OCI-LY7 (cell line): Measurements from ENCODE around the gene C1orf94. TPM values are rescaled to one million over a fixed set of nuclear protein-coding genes. Genes with fewer than 3 reads are reported as not detected.

Experiments used
- BruUV-seq: library from RNA; stranded (reverse); fragments of 400-500 nt; replicated peaks from 2 replicates; lab custom pipeline; 2021; lab: Mats Ljungman, UMichigan
- CTCF ChIA-PET: fragments of 300-600 bp; sonication (Branson Sonifier 250); formaldehyde crosslinking; loops from one replicate; lab custom pipeline; 2022; ENCODE audit warnings: antibody characterized with exemption; ENCODE audit not compliant: unreplicated experiment; lab: Charles Lee
- POLR2A ChIA-PET: fragments of 300-600 bp; sonication (Branson Sonifier 250); formaldehyde crosslinking; loops from one replicate; lab custom pipeline; 2022; ENCODE audit warnings: antibody characterized with exemption; lab: Charles Lee
- DNase-seq: peaks from one replicate; pipeline ENCODE4 v3.0.0-alpha.2; 2015; ENCODE audit warnings: low spot score
- H2AFZ ChIP-seq: fragments of 200-600 bp; sonication (generic), shearing (Covaris generic); 2 replicates; pipeline ENCODE4 v1.6.1; 2014; ENCODE audit warnings: mild to moderate bottlenecking, antibody characterized with exemption, low read length, moderate library complexity
- H3K27ac ChIP-seq: fragments of 200-600 bp; sonication (generic); 2 replicates; pipeline ENCODE4 v1.5.1; 2014; ENCODE audit warnings: mixed run types, low read depth, mild to moderate bottlenecking, moderate library complexity, low read length, inconsistent platforms; ENCODE audit not compliant: poor library complexity, severe bottlenecking
- H3K36me3 ChIP-seq: fragments of 200-600 bp; sonication (generic); 2 replicates; pipeline ENCODE4 v1.6.1; 2014; ENCODE audit warnings: mild to moderate bottlenecking, antibody characterized with exemption, low read length, moderate library complexity, mixed read lengths; ENCODE audit not compliant: insufficient read depth
- H3K4me1 ChIP-seq: fragments of 200-600 bp; sonication (generic); 2 replicates; pipeline ENCODE4 v1.5.1; 2014; ENCODE audit warnings: mild to moderate bottlenecking, low read length; ENCODE audit not compliant: insufficient read depth, poor library complexity, severe bottlenecking
- H3K4me2 ChIP-seq: fragments of 200-600 bp; sonication (generic); 2 replicates; pipeline ENCODE4 v1.6.1; 2014; ENCODE audit warnings: mild to moderate bottlenecking, low read length
- H3K4me3 ChIP-seq: fragments of 200-600 bp; sonication (generic); 2 replicates; pipeline ENCODE4 v1.5.1; 2014; ENCODE audit warnings: mild to moderate bottlenecking, low read depth, low read length; ENCODE audit not compliant: poor library complexity, severe bottlenecking
- H3K79me2 ChIP-seq: fragments of 200-600 bp; sonication (generic); 2 replicates; pipeline ENCODE4 v1.6.1; 2016; ENCODE audit warnings: low read depth, mild to moderate bottlenecking, low read length, moderate library complexity, mixed read lengths; ENCODE audit not compliant: insufficient read depth
- H3K9me2 ChIP-seq: fragments of 200-600 bp; sonication (generic); 2 replicates; pipeline ENCODE4 v1.6.1; 2016; ENCODE audit warnings: mild to moderate bottlenecking, low read length, mixed read lengths; ENCODE audit not compliant: insufficient read depth
- H3K9me3 ChIP-seq: fragments of 200-600 bp; sonication (generic); 2 replicates; pipeline ENCODE4 v1.6.1; 2014; ENCODE audit warnings: mild to moderate bottlenecking, mixed run types, low read length, mixed read lengths
- H4K20me1 ChIP-seq: fragments of 200-600 bp; sonication (generic); 2 replicates; pipeline ENCODE4 v1.6.1; 2014; ENCODE audit warnings: mild to moderate bottlenecking, antibody characterized with exemption, low read length, moderate library complexity, mixed read lengths; ENCODE audit not compliant: insufficient read depth
- EZH2phosphoT487 ChIP-seq: fragments of 200-600 bp; sonication (generic); IDR thresholded peaks from 2 replicates; pipeline ENCODE4 v1.6.1; 2018; ENCODE audit warnings: low read depth, borderline replicate concordance, mild to moderate bottlenecking, mixed run types, antibody characterized with exemption, low read length, moderate library complexity, mixed read lengths
- intact Hi-C: fragments of 100-400 bp; cut with micrococcal nuclease; formaldehyde crosslinking; loops from one replicate; pipeline ENCODE4 v1.10.0; 2022; ENCODE audit not compliant: unreplicated experiment
- total RNA-seq, 2 experiments: library from RNA; depleted of rRNA in 1 of 2; stranded (reverse); fragments of >200 nt in 1 of 2; shearing (Covaris generic) in 1 of 2; gene quantifications; 2 replicates each; pipeline ENCODE4 v1.2.3, GENCODE V29; 2014 to 2022
- TF ChIP-seq, protein P1 (sequence below): fragments of 200-600 bp; sonication (generic); conservative IDR thresholded peaks from 2 replicates; pipeline ENCODE4 v1.5.1; 2014; ENCODE audit warnings: mild to moderate bottlenecking, antibody characterized with exemption, low read length, moderate library complexity, mixed read lengths

Gene C1orf94
- total RNA-seq, 2 experiments from 2014 or later: not detected

- POLR2A ChIA-PET: interaction anchor here (0.7 to 1.0 kb wide), 2 partner anchors 19 to 514 kb away, joined by 3 to 4 read pairs; no protein-coding TSS in a partner anchor
- BruUV-seq: no TSS peak
- no peaks in the 10 kb centered on the region for H3K79me2 ChIP-seq
- H3K4me3 ChIP-seq: no peak overlapping the region
- no peak overlapping the region for H3K4me2 ChIP-seq
- DNase-seq: no peak
- H3K36me3 ChIP-seq: no peaks in the 10 kb centered on the region
- CTCF ChIA-PET: no interaction called here
- no peak overlapping the region for H2AFZ ChIP-seq
- H3K9me2 ChIP-seq: no peaks in the 10 kb centered on the region
- H4K20me1 ChIP-seq: no peaks in the 10 kb centered on the region
- H3K27ac ChIP-seq: no peak overlapping the region
- H3K9me3 ChIP-seq: no peaks in the 10 kb centered on the region
- intact Hi-C loops: no loop called here
- no peaks in the 10 kb centered on the region for H3K4me1 ChIP-seq
- no peak for TF ChIP-seq EZH2phosphoT487
- TF ChIP-seq, protein P1, sequence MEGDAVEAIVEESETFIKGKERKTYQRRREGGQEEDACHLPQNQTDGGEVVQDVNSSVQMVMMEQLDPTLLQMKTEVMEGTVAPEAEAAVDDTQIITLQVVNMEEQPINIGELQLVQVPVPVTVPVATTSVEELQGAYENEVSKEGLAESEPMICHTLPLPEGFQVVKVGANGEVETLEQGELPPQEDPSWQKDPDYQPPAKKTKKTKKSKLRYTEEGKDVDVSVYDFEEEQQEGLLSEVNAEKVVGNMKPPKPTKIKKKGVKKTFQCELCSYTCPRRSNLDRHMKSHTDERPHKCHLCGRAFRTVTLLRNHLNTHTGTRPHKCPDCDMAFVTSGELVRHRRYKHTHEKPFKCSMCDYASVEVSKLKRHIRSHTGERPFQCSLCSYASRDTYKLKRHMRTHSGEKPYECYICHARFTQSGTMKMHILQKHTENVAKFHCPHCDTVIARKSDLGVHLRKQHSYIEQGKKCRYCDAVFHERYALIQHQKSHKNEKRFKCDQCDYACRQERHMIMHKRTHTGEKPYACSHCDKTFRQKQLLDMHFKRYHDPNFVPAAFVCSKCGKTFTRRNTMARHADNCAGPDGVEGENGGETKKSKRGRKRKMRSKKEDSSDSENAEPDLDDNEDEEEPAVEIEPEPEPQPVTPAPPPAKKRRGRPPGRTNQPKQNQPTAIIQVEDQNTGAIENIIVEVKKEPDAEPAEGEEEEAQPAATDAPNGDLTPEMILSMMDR: no peak
These were observed 85.5 kb downstream of the C1orf94 start for GRCh38 chr1:34262023-34262853.

DNA sequence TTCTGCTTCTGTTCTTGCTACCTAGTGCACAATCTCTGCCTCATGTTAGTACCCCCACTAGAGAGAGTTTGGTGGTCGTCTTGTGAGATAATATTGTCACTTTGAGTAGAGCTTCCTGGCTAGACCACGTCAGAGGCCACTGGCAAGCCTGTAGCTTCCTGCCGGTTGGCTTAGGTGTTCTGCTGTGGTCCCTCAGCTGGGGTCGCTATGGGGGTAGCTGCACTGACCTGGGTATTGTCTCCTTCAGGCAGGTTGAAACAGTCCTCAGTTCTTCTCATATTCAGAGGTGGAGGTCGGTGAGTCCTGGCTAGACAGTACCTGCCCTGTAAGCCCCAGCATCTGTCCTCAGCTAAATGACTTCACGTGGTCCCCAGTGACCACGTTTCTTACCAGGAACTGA is 86.2 kb downstream of the C1orf94 start:
- Histone ChIP-seq H3K4me2 (no peak overlapping the region), H3K9me2 (no peaks in the 10 kb centered on the region), H3K27ac (no peak overlapping the region), H4K20me1 (no peaks in the 10 kb centered on the region), H3K4me1 (no peaks in the 10 kb centered on the region), H2AFZ (no peak overlapping the region), H3K79me2 (no peaks in the 10 kb centered on the region), H3K4me3 (no peak overlapping the region), H3K36me3 (no peaks in the 10 kb centered on the region), H3K9me3 (no peaks in the 10 kb centered on the region)
- DNase-seq: no peak
- TF ChIP-seq, protein P1: no peak
- TF ChIP-seq EZH2phosphoT487: no peak
- CTCF ChIA-PET: interaction anchor here (0.5 kb wide), 1 partner anchor 108 kb away, joined by 3 read pairs; no protein-coding TSS in a partner anchor
- POLR2A ChIA-PET: no interaction called here
- no TSS peak for BruUV-seq
- intact Hi-C loops: no loop called here

GRCh38 chr1:34263406-34263805 is 86.7 kb downstream of the C1orf94 start:
- POLR2A ChIA-PET: no interaction called here
- CTCF ChIA-PET: interaction anchor here (0.5 kb wide), 1 partner anchor 108 kb away, joined by 3 read pairs; no protein-coding TSS in a partner anchor
- no TSS peak for BruUV-seq
- intact Hi-C loops: no loop called here
- Histone ChIP-seq H3K4me2 (no peak overlapping the region), H3K79me2 (no peaks in the 10 kb centered on the region), H3K4me1 (no peaks in the 10 kb centered on the region), H3K36me3 (no peaks in the 10 kb centered on the region), H3K9me3 (no peaks in the 10 kb centered on the region), H3K27ac (no peak overlapping the region), H3K9me2 (no peaks in the 10 kb centered on the region), H4K20me1 (no peaks in the 10 kb centered on the region), H2AFZ (no peak overlapping the region), H3K4me3 (no peak overlapping the region)
- no peak for DNase-seq
- no peak for TF ChIP-seq EZH2phosphoT487
- TF ChIP-seq, protein P1: no peak
